Frontal cortex (tissue), 4 donors: ENCODE measurements around the gene TGM3. TPM values are rescaled to one million over a fixed set of nuclear protein-coding genes. Genes with fewer than 3 reads are reported as not detected.

Experiments used
- DNase-seq, 2 donors: peaks; one replicate each; pipeline ENCODE4 v3.0.0; 2012; ENCODE audit warnings: low spot score in 2 of 2
- FAIRE-seq: peaks from 2 replicates; lab custom pipeline; 2012; peaks lifted over from hg19 to GRCh38; lab: Jason Lieb, UNC
- total RNA-seq: library from RNA; depleted of rRNA; stranded (reverse); fragments of >200 nt; gene quantifications from one replicate; pipeline ENCODE4 v1.2.3, GENCODE V29; 2014
- donor health status: control.
- donor health status: control.
- donor health status: control.

Gene TGM3
- total RNA-seq, 1 donor from 2014 or later, result not detected

GRCh38 chr20:2304180-2304579 lies 8.4 kb downstream of the TGM3 start:
- FAIRE-seq (no peak), DNase-seq (no peak)

- no peak for FAIRE-seq
- DNase-seq, result no peak
Observed at GRCh38 chr20:2305029-2305428, 9.2 kb downstream of the TGM3 start.

GRCh38 chr20:2305479-2305878 lies 9.7 kb downstream of the TGM3 start:
- FAIRE-seq, result no peak
- no peak for DNase-seq

GRCh38 chr20:2305946-2306345 lies 10.1 kb downstream of the TGM3 start:
- DNase-seq (no peak), FAIRE-seq (no peak)

- DNase-seq, result no peak
Observed at GRCh38 chr20:2307136-2307535, 11.3 kb downstream of the TGM3 start.

GRCh38 chr20:2311329-2311728 lies 15.5 kb downstream of the TGM3 start:
- DNase-seq, result no peak
- no peak for FAIRE-seq

More at GRCh38 chr20:2307136-2307535, 11.3 kb downstream of the TGM3 start:
- FAIRE-seq, result no peak

GRCh38 chr20:2312876-2313275 lies 17.1 kb downstream of the TGM3 start:
- FAIRE-seq (no peak), DNase-seq (no peak)

GRCh38 chr20:2313316-2313715 lies 17.5 kb downstream of the TGM3 start:
- FAIRE-seq (no peak), DNase-seq (no peak)

- DNase-seq, result no peak
- no peak for FAIRE-seq
Observed at GRCh38 chr20:2314759-2315439, 19.1 kb downstream of the TGM3 start.

GRCh38 chr20:2315440-2315778 lies 19.6 kb downstream of the TGM3 start:
- no peak for DNase-seq
- no peak for FAIRE-seq

GRCh38 chr20:2316847-2317495 lies 21.2 kb downstream of the TGM3 start:
- DNase-seq, result no peak
- no peak for FAIRE-seq

GRCh38 chr20:2320813-2321658 lies 25.2 kb downstream of the TGM3 start:
- DNase-seq (no peak), FAIRE-seq (no peak)

- FAIRE-seq, result no peak
- no peak for DNase-seq
Observed at GRCh38 chr20:2323051-2323450, 27.2 kb downstream of the TGM3 start.

- FAIRE-seq, result no peak
Observed at GRCh38 chr20:2326046-2326445, 30.2 kb downstream of the TGM3 start.

GRCh38 chr20:2327620-2328555 lies 32.1 kb downstream of the TGM3 start:
- no peak for DNase-seq
- FAIRE-seq, result no peak

More at GRCh38 chr20:2326046-2326445, 30.2 kb downstream of the TGM3 start:
- no peak for DNase-seq

GRCh38 chr20:2329286-2329685 lies 33.5 kb downstream of the TGM3 start:
- FAIRE-seq, result no peak
- no peak for DNase-seq

- DNase-seq (no peak), FAIRE-seq (no peak)
Observed at GRCh38 chr20:2330090-2330695, 34.4 kb downstream of the TGM3 start.

GRCh38 chr20:2331106-2331505 lies 35.3 kb downstream of the TGM3 start:
- FAIRE-seq (no peak), DNase-seq (no peak)

- no peak for DNase-seq
- no peak for FAIRE-seq
Observed at GRCh38 chr20:2331901-2332565, 36.2 kb downstream of the TGM3 start.
